HuH-7.5 (cell line): ENCODE results near the gene STK39.

Experiments
- DNase-seq: peaks from one replicate; pipeline ENCODE4 v3.0.0; 2011; ENCODE audit warnings: low spot score

STK39 gene

GRCh38 chr2:168207851-168208250 lies 39.5 kb downstream of the STK39 start:
- no peak for DNase-seq

GRCh38 chr2:168203762-168204693 lies 43.4 kb downstream of the STK39 start:
- DNase-seq = no peak

DNA sequence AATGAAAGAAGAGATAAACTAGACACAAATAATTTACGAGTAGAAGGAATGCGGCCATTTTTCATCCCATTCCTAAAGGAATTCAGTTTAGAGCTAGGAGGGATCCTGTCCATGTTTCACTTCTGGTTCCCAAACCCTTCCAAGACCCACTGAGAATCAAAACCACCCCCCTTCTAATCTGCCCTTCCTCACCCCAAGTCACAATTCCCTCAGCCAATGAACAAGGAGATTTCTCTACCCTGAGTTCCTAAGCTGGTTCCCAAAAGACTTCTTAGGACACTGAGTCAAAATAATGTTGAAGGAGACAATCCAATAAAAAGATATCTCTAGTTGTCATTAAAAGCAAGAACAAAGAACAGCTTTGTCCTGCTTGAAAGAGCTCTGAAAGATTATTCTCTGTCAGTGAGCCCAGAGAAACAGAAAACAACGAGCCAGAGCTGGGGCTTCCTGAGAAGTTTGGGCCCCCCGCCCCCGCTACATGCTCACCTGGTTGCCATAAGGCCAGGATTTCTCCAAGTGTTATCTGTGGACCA lies 45.7 kb downstream of the STK39 start:
- no peak for DNase-seq

- DNase-seq = no peak
Observed at GRCh38 chr2:168200930-168201583, 46.3 kb downstream of the STK39 start.

- no peak for DNase-seq
Observed at GRCh38 chr2:168198476-168199207, 48.8 kb downstream of the STK39 start.

GRCh38 chr2:168196764-168197180 lies 50.6 kb downstream of the STK39 start:
- DNase-seq = no peak

GRCh38 chr2:168194784-168195522 lies 52.4 kb downstream of the STK39 start:
- DNase-seq = no peak

DNA sequence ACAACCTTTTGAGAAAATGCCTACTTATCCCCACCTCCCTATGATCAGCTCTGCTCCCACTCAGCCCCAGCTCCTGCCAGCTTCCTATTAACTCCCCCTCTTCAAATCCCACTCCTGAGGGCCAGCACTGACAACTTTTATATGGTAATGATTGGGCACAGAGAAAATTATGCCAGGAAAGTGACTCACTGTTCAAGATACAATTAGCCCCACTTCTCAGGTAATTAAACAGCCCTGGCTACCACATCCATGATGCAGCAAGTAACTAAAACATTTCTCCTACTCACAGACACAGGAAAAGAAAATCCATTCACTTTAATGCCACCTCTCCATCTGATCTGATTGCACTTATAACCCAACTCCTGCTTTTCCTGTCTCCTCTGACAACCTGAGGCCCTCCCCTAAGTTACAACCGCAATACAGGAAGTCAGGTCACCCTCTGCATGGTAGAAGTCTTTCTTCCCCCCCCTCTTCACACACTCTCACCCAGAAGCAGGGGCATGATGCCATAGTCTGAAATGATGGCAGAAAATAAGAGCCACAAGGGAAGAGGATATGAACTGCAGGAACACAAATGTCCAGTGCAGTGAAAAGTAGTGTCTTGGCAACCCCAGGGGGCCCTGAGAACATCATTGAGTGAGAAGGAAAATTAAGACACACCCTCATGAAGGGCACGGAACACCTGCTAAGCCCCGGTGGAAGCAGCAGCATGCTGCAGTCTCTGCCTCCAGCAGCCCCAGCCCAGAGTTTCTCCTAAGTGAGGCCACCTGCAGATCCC lies 54.4 kb downstream of the STK39 start:
- DNase-seq = no peak

DNA sequence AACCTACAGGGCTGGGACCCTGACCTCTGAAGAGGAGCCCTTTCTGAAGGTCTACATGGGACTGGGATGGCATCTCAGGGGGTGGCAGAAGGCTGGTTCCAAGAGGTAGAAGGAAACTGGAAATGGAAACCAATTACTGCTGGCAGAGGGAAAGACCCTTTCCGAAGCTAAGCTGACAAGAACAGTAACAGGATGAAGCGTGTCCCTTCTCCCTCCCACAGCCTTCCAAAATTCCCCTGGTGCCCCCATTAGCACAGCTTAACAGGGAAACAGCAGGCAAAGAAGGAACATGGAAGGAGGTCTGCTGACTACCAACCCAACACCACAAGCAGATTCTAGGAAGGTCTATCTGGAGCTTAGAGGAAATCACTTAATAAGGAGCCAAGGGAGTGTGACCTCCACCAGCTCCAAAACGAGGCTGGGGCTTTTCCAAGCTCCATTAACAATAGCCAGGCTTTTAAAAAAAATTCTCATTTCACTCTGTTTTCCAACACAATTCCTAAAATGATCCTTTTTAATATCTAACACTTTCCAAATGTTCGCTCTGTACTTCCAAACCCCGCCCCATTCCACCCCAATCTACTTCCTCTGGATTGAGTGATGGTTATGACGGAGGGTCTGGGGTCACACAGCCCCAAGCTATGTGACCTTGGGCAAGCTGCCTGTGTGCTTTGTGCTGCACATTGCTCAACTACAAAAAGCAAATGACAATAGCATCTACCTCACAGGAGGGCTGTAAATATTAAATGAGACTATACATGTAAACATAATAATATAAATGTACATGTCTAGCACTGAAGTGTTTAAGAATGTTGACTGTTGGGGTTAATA lies 55.2 kb downstream of the STK39 start:
- no peak for DNase-seq

DNA sequence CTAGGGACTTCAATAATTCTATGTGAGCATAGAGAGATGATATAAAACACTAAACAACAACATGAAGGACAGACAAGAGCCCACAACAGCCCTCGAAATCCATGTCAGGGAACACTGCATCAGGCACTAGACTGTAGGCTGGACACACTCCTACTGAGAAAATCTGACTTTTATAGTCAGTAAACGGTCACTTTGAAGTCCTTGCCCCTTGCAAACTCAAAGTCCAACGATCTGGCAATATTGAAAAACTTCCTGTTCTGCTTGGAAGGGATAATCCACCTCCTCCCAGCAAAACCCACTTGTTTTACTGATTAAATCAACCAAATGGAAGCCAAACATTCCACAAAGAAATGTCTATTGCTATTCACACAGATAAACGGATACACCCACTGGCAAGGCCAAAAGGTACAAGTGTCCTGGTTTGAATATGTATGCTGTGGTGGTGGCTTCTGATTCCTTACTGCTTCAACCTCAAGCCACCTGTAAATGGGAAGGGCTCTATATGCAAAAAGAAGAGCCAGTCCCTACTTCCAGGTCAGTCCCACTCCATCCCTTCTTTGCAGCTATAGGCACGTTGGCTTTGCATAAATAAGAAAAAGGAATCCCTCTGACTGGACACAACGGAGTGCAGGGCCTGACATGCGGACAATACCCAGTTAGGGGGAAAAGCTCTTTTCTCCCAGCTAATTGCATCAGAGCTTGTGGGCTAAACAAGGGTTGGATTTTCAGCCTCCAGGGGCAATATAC lies 56.6 kb downstream of the STK39 start:
- no peak for DNase-seq

DNA sequence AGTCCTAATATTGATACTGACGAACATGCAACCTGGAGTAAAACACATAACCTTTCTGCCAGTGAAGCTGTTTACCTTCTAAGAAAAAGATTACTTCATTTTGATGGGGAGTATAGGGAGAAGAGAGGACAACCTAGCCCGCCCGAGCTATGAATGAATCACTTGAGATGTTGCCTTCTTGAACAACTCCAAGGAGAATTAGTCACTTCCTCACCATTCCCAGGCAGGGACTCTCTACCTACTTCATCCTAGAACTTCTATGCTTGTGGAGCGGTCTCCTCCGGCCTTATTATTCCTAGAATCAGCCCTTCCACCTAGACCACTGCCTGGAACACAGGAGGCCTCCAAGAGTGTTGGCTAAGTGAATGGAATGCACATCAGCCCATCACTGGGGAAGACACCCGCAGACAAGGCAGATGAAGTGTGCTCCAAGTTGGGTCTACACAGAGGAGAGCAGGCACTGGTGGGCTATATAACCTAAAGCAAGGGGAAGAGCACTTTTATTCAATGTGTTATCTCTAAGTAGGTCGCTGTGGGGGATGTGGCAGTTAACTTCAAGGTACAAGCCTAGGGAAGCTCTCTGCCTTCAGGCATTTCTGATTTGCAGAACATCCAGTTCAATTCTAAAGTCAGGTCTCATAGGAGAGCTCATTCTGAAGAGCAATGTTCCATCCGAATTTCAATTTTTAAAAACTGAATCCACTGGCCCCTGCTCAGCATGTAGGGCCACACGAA lies 57.4 kb downstream of the STK39 start:
- DNase-seq = no peak

- DNase-seq = no peak
Observed at GRCh38 chr2:168188002-168188401, 59.4 kb downstream of the STK39 start.

DNA sequence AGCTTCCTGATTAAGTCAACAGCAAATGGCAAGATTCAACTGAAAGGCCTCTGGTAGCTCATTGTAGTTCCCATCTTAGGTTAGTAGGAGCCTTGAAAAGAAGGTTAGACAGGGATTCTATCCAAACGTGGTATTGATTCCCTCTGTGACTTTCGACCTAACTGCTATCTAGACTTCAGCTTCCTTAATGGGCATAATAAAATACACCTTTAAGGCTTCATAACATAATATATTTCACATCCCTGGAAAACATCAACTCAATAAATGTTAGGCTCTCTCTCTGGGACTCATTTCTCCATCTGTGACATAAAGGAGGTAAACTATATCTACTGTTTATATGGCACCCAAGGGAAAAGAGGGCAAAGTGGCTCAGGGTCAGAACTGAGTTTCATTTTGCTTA lies 60.9 kb downstream of the STK39 start:
- no peak for DNase-seq

- no peak for DNase-seq
Observed at GRCh38 chr2:168185583-168186274, 61.7 kb downstream of the STK39 start.

DNA sequence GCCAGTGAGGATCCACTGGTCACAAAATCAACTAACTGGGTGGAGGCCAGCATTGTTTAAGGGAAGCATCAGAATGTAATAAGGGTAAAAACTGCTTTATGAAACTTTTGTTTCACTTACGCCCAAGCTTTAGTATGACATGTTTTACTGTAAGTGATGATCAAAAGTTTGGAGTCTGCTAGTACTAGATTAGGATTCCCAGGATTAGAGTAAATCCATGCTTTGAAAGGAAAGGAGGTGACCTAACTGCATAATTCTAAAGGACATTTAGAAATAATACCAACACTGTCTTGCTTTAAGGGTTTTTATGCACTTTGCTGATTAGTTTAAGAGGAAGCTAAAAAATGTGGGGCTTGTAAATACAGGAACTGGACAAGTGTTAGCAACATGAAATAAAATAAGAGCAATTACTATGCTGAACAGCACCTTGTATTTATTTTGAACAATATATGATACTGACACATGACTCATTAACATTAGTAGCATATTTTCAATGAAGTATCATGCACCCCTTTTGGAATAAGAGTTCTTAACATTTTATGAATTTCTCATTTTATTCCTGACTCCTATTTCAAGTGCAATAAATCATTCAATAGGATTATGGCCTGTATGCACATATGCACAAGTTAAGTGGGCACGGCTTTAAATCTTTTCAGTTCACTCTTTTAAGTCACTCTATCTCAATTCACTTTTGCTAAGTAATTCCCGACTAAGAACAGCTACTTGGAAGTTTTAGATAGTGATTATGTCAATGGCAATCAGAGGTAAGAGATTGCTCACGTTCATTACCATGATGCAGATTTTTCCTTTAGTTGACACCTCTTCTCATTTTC lies 62.5 kb downstream of the STK39 start:
- DNase-seq = no peak

GRCh38 chr2:168183308-168183997 lies 63.9 kb downstream of the STK39 start:
- DNase-seq = no peak
